HepG2 (cell line): ENCODE results near the gene RGCC. TPM values are rescaled to one million over a fixed set of nuclear protein-coding genes. Genes with fewer than 3 reads are reported as not detected.

ENCODE experiments used
- EED ChIP-seq: sonication (generic); formaldehyde crosslinking; IDR thresholded peaks from 2 replicates; pipeline ENCODE4 v1.5.0; 2020; ENCODE audit warnings: mild to moderate bottlenecking, missing genetic modification reagents
- FOXO1 ChIP-seq: sonication (generic); formaldehyde crosslinking; IDR thresholded peaks from 2 replicates; pipeline ENCODE4 v1.4.0; 2020; ENCODE audit warnings: missing genetic modification reagents
- GABPB1 ChIP-seq: IDR thresholded peaks from 2 replicates; pipeline ENCODE4 v1.6.1; 2016; ENCODE audit warnings: mild to moderate bottlenecking, missing genetic modification reagents, moderate library complexity, missing compliant biosample characterization
- HINFP ChIP-seq: sonication (generic); formaldehyde crosslinking; IDR thresholded peaks from 2 replicates; pipeline ENCODE4 v1.4.0; 2020; ENCODE audit warnings: low read depth, mild to moderate bottlenecking, missing genetic modification reagents
- HOXD1 ChIP-seq: sonication (generic); formaldehyde crosslinking; IDR thresholded peaks from 2 replicates; pipeline ENCODE4 v1.5.0; 2020; ENCODE audit warnings: missing genetic modification reagents
- KDM4B ChIP-seq: sonication (generic); formaldehyde crosslinking; IDR thresholded peaks from 2 replicates; pipeline ENCODE4 v1.4.0; 2020; ENCODE audit warnings: missing genetic modification reagents
- MBNL3 ChIP-seq: fragments of 250-450 bp; sonication (Bioruptor Pico); conservative IDR thresholded peaks from 2 replicates; pipeline ENCODE4 v1.8.0; 2022; ENCODE audit warnings: mild to moderate bottlenecking, inconsistent platforms
- MXD1 ChIP-seq: sonication (generic); formaldehyde crosslinking; IDR thresholded peaks from 2 replicates; pipeline ENCODE4 v1.4.0; 2020; ENCODE audit warnings: mild to moderate bottlenecking, missing genetic modification reagents
- NR2F6 ChIP-seq, 2 experiments: IDR thresholded peaks; 2 replicates each; pipeline ENCODE4 v1.6.1; 2016; ENCODE audit warnings: antibody characterized with exemption in 1 of 2, mild to moderate bottlenecking in 1 of 2
- NRL ChIP-seq: sonication (generic); formaldehyde crosslinking; IDR thresholded peaks from 2 replicates; pipeline ENCODE4 v1.5.0; 2020; ENCODE audit warnings: missing genetic modification reagents, mild to moderate bottlenecking, moderate library complexity, borderline replicate concordance
- PCBP1 ChIP-seq: fragments of 200-400 bp; formaldehyde crosslinking; IDR thresholded peaks from 2 replicates; pipeline ENCODE4 v1.6.1; 2017; ENCODE audit warnings: mild to moderate bottlenecking, low read depth, low read length, borderline replicate concordance
- PPARG ChIP-seq: conservative IDR thresholded peaks from 2 replicates; pipeline ENCODE4 v1.6.1; 2016; ENCODE audit warnings: missing biosample characterization, missing genetic modification reagents
- ZGPAT ChIP-seq: IDR thresholded peaks from 2 replicates; pipeline ENCODE4 v1.6.1; 2016; ENCODE audit warnings: mild to moderate bottlenecking
- ZNF160 ChIP-seq: sonication (generic); formaldehyde crosslinking; IDR thresholded peaks from 2 replicates; pipeline ENCODE4 v1.8.0; 2022; ENCODE audit warnings: mild to moderate bottlenecking, inconsistent platforms, missing genetic modification reagents
- ZNF382 ChIP-seq: sonication (generic); formaldehyde crosslinking; IDR thresholded peaks from 2 replicates; pipeline ENCODE4 v1.5.0; 2020; ENCODE audit warnings: missing genetic modification reagents, mild to moderate bottlenecking, borderline replicate concordance
- ZNF556 ChIP-seq: sonication (generic); formaldehyde crosslinking; IDR thresholded peaks from 2 replicates; pipeline ENCODE4 v1.4.0; 2020; ENCODE audit warnings: mild to moderate bottlenecking, missing genetic modification reagents, borderline replicate concordance
- ZNF672 ChIP-seq: sonication (generic); formaldehyde crosslinking; IDR thresholded peaks from 2 replicates; pipeline ENCODE4 v1.8.1; 2022; ENCODE audit warnings: missing genetic modification reagents
- polyA plus RNA-seq, 8 experiments: library from polyadenylated mRNA; depleted of rRNA in 3 of 8; stranded (reverse) in 7 of 8; unstranded in 1 of 8; fragments of >200 nt; fragmentation: Illumina TruSeq in 4 of 8; extraction: Trizol in 4 of 8; gene quantifications; 2 replicates each; pipeline versions ENCODE4 v1.2.1 to v1.2.3, GENCODE V29; 2011 to 2016; ENCODE audit warnings: low read depth in 4 of 8, missing spikeins in 1 of 8, mixed read lengths in 1 of 8; ENCODE audit not compliant: insufficient read depth in 1 of 8
- total RNA-seq, 5 experiments: library from RNA; depleted of rRNA; stranded (reverse); fragments of >200 nt; fragmentation: Illumina TruSeq; extraction: Trizol; gene quantifications; 2 replicates each; pipeline ENCODE4 v1.2.3, GENCODE V29; 2016; ENCODE audit warnings: low read depth in 1 of 5
- TF ChIP-seq, protein P1 (sequence below): sonication (generic); formaldehyde crosslinking; conservative IDR thresholded peaks from 2 replicates; pipeline ENCODE4 v1.8.0; 2022; ENCODE audit warnings: mild to moderate bottlenecking, moderate library complexity, missing genetic modification reagents
- TF ChIP-seq, protein P2 (sequence below): sonication (generic); formaldehyde crosslinking; IDR thresholded peaks from 2 replicates; pipeline ENCODE4 v1.4.0; 2020; ENCODE audit warnings: missing genetic modification reagents
- TF ChIP-seq, protein P3 (sequence below): sonication (generic); formaldehyde crosslinking; IDR thresholded peaks from 2 replicates; pipeline ENCODE4 v1.4.0; 2020; ENCODE audit warnings: missing genetic modification reagents

The RGCC gene
- total and polyA plus RNA-seq, 2 of the 13 experiments (the other 11 are each of a cell fraction or from before 2014, with no cell fraction given) = 0.20 to 8.4 TPM

GRCh38 chr13:41456768-41457588, at the start of gene RGCC (continued):
- TF ChIP-seq ZNF160 (CRISPR knock-in tag) (no peak), PCBP1 (0 out of 2 replicates have a peak, but pooled peaks have one; percentile 49), NRL (CRISPR knock-in tag) (peak; percentile 54; the same call in 1 of the 2 replicates), GABPB1 (peak; percentile 69; the same call in 1 of the 2 replicates), FOXO1 (CRISPR knock-in tag) (no peak), MBNL3 (CRISPR knock-in tag) (no peak), EED (0 out of 2 replicates have a peak, but pooled peaks have one; percentile 15), ZNF672 (no peak), PPARG (CRISPR knock-in tag) (no peak), ZNF556 (CRISPR knock-in tag) (peak; percentile 26; the same call in 1 of the 2 replicates), MXD1 (CRISPR knock-in tag) (peak; percentile 81; the same call in 1 of the 2 replicates), ZNF382 (CRISPR knock-in tag) (no peak), HINFP (peak; percentile 96), HOXD1 (CRISPR knock-in tag) (peak; percentile 32; the same call in 1 of the 2 replicates), NR2F6 (IDR thresholded peaks at IDR 0.05) (no peak), NR2F6 (CRISPR knock-in tag; IDR thresholded peaks at IDR 0.05) (no peak), ZGPAT (CRISPR knock-in tag) (peak; percentile 18; the same call in 1 of the 2 replicates), KDM4B (CRISPR knock-in tag) (no peak)
- TF ChIP-seq, protein P1, sequence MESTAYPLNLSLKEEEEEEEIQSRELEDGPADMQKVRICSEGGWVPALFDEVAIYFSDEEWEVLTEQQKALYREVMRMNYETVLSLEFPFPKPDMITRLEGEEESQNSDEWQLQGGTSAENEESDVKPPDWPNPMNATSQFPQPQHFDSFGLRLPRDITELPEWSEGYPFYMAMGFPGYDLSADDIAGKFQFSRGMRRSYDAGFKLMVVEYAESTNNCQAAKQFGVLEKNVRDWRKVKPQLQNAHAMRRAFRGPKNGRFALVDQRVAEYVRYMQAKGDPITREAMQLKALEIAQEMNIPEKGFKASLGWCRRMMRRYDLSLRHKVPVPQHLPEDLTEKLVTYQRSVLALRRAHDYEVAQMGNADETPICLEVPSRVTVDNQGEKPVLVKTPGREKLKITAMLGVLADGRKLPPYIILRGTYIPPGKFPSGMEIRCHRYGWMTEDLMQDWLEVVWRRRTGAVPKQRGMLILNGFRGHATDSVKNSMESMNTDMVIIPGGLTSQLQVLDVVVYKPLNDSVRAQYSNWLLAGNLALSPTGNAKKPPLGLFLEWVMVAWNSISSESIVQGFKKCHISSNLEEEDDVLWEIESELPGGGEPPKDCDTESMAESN = peak; percentile 67; the same call in 1 of the 2 replicates
- TF ChIP-seq, protein P2, sequence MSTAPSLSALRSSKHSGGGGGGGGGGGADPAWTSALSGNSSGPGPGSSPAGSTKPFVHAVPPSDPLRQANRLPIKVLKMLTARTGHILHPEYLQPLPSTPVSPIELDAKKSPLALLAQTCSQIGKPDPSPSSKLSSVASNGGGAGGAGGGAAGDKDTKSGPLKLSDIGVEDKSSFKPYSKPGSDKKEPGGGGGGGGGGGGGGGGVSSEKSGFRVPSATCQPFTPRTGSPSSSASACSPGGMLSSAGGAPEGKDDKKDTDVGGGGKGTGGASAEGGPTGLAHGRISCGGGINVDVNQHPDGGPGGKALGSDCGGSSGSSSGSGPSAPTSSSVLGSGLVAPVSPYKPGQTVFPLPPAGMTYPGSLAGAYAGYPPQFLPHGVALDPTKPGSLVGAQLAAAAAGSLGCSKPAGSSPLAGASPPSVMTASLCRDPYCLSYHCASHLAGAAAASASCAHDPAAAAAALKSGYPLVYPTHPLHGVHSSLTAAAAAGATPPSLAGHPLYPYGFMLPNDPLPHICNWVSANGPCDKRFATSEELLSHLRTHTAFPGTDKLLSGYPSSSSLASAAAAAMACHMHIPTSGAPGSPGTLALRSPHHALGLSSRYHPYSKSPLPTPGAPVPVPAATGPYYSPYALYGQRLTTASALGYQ (CRISPR knock-in tag) = no peak
- TF ChIP-seq, protein P3, sequence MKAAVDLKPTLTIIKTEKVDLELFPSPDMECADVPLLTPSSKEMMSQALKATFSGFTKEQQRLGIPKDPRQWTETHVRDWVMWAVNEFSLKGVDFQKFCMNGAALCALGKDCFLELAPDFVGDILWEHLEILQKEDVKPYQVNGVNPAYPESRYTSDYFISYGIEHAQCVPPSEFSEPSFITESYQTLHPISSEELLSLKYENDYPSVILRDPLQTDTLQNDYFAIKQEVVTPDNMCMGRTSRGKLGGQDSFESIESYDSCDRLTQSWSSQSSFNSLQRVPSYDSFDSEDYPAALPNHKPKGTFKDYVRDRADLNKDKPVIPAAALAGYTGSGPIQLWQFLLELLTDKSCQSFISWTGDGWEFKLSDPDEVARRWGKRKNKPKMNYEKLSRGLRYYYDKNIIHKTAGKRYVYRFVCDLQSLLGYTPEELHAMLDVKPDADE = no peak
